H1 (cell line): Measurements from ENCODE around the gene MAGI2. TPM values are rescaled to one million over a fixed set of nuclear protein-coding genes. Genes with fewer than 3 reads are reported as not detected.

Experiments used
- EZH2 ChIP-seq: fragments of 200-600 bp; sonication (generic); IDR thresholded peaks from 2 replicates; pipeline ENCODE4 v1.7.1; 2012; ENCODE audit warnings: low read depth, mild to moderate bottlenecking, moderate library complexity, low read length, inconsistent platforms; ENCODE audit not compliant: severe bottlenecking
- POLR2AphosphoS5 ChIP-seq: IDR thresholded peaks from 2 replicates; pipeline ENCODE4 v1.6.1; 2011; ENCODE audit warnings: low read depth, low read length
- RXRA ChIP-seq: IDR thresholded peaks from 2 replicates; pipeline ENCODE4 v1.6.1; 2011; ENCODE audit warnings: low read depth, mild to moderate bottlenecking, low read length, moderate library complexity; ENCODE audit not compliant: insufficient read depth
- SUZ12 ChIP-seq: fragments of 200-600 bp; sonication (generic); IDR thresholded peaks from 2 replicates; pipeline ENCODE4 v1.6.1; 2012; ENCODE audit warnings: mild to moderate bottlenecking, inconsistent platforms, low read length, moderate library complexity, mixed read lengths
- polyA plus RNA-seq, 7 experiments: library from polyadenylated mRNA; depleted of rRNA in 3 of 7; stranded (reverse) in 5 of 7; unstranded in 2 of 7; fragments of >200 nt in 5 of 7; fragments of 200-250 nt in 2 of 7; gene quantifications; 1 replicate in 5 of 7; 2 replicates in 1 of 7; 4 replicates in 1 of 7; pipeline versions ENCODE4 v1.2.1 to v1.2.3, GENCODE V29; 2011 to 2013; ENCODE audit warnings: missing spikeins in 2 of 7, mixed read lengths in 2 of 7
- total RNA-seq: library from RNA; stranded (reverse); fragmentation: NEBNext Ultra II Directional; extraction: Animal tissue kit (Norgen Biotek cat#: 25700); gene quantifications from 2 replicates; pipeline ENCODE4 v1.2.1, GENCODE V29; 2021

The MAGI2 gene
- total and polyA plus RNA-seq, 2 of the 8 experiments (the other 6 are each of a cell fraction or from before 2014, with no cell fraction given), result 6.0 to 27.3 TPM

DNA sequence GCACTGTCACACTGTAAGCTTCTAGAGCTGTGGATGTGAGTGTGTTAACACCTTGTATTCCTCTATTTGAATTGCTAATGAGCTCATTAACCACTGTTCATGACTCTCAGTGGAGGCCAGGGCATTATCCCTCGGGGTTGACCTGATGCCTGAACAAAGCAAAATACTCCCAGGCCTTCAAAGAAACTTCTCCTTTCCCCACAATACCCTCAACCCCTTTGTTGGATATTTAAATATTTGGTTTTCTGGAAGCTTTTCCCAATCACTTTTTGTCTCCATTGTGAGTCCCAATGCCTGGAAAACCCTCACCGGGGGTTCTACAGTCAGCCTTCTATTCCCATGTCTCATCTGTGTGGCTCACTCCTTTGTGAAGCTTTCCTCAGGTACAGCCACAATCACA, 874.8 kb downstream of the MAGI2 start (continued):
- no peak for TF ChIP-seq SUZ12
- TF ChIP-seq RXRA, result no peak
- TF ChIP-seq EZH2, result no peak
- TF ChIP-seq POLR2AphosphoS5, result no peak
- TF ChIP-seq, all 59 proteins: peak for 7
